PC-9 (cell line): ENCODE data around the gene ABCA5. TPM values are rescaled to one million over a fixed set of nuclear protein-coding genes. Genes with fewer than 3 reads are reported as not detected.

Source experiments
- BruUV-seq: library from RNA; stranded (reverse); fragments of 400-500 nt; replicated peaks from 2 replicates; lab custom pipeline; 2021; lab: Mats Ljungman, UMichigan
- CTCF ChIA-PET: fragments of 300-600 bp; sonication (Branson Sonifier 250); formaldehyde crosslinking; loops from one replicate; lab custom pipeline; 2022; ENCODE audit warnings: antibody characterized with exemption; lab: Charles Lee
- POLR2A ChIA-PET: fragments of 300-600 bp; sonication (Branson Sonifier 250); formaldehyde crosslinking; loops from one replicate; lab custom pipeline; 2022; ENCODE audit warnings: antibody characterized with exemption; ENCODE audit not compliant: unreplicated experiment; lab: Charles Lee
- DNase-seq, 2 experiments: peaks; one replicate each; pipeline versions ENCODE4 v3.0.0 to v3.0.0-alpha.2; 2015 to 2022; ENCODE audit warnings: mixed read lengths in 1 of 2
- H2AFZ ChIP-seq: fragments of 200-600 bp; sonication (generic); 2 replicates; pipeline ENCODE4 v1.8.1; 2017; ENCODE audit warnings: antibody characterized with exemption
- H3F3A ChIP-seq: fragments of 200-600 bp; sonication (generic); 2 replicates; pipeline ENCODE4 v1.8.1; 2017; ENCODE audit warnings: antibody characterized with exemption, mild to moderate bottlenecking, low read depth; ENCODE audit not compliant: insufficient read depth
- H3K27ac ChIP-seq: fragments of 200-600 bp; sonication (generic); 2 replicates; pipeline ENCODE4 v1.6.1; 2016; ENCODE audit warnings: mixed run types
- H3K27me3 ChIP-seq: fragments of 200-600 bp; sonication (generic); 2 replicates; pipeline ENCODE4 v1.6.1; 2016; ENCODE audit warnings: low read depth, mixed run types; ENCODE audit not compliant: insufficient read depth
- H3K36me3 ChIP-seq: fragments of 200-600 bp; sonication (generic); 2 replicates; pipeline ENCODE4 v1.6.1; 2016; ENCODE audit warnings: low read depth, mixed run types
- H3K4me1 ChIP-seq: fragments of 200-600 bp; sonication (generic); replicated peaks from 2 replicates; pipeline ENCODE4 v1.6.1; 2016; ENCODE audit warnings: mixed run types; ENCODE audit not compliant: insufficient read depth
- H3K4me2 ChIP-seq: fragments of 200-600 bp; sonication (generic); 2 replicates; pipeline ENCODE4 v1.6.1; 2017; ENCODE audit warnings: mixed run types
- H3K4me3 ChIP-seq: fragments of 200-600 bp; sonication (generic); 2 replicates; pipeline ENCODE4 v1.6.1; 2016; ENCODE audit warnings: mixed run types
- H3K79me2 ChIP-seq: fragments of 200-600 bp; sonication (generic); 2 replicates; pipeline ENCODE4 v1.6.1; 2017; ENCODE audit warnings: low read depth, mixed run types
- H3K9me2 ChIP-seq: fragments of 200-600 bp; sonication (generic); 2 replicates; pipeline ENCODE4 v1.8.1; 2017; ENCODE audit warnings: mild to moderate bottlenecking; ENCODE audit not compliant: insufficient read depth
- H3K9me3 ChIP-seq: fragments of 200-600 bp; sonication (generic); 2 replicates; pipeline ENCODE4 v1.8.1; 2016; ENCODE audit warnings: low read depth; ENCODE audit not compliant: insufficient read depth
- H4K20me1 ChIP-seq: fragments of 200-600 bp; sonication (generic); 2 replicates; pipeline ENCODE4 v1.8.1; 2017; ENCODE audit not compliant: insufficient read depth
- CTCF ChIP-seq: fragments of 200-600 bp; sonication (generic); conservative IDR thresholded peaks from 2 replicates; pipeline ENCODE4 v1.6.1; 2017; ENCODE audit warnings: mixed run types, antibody characterized with exemption, mild to moderate bottlenecking, moderate library complexity
- EZH2 ChIP-seq: fragments of 200-600 bp; sonication (generic); IDR thresholded peaks from 2 replicates; pipeline ENCODE4 v1.8.0; 2017; ENCODE audit warnings: antibody characterized with exemption, low read depth
- intact Hi-C: fragments of 100-400 bp; cut with micrococcal nuclease; formaldehyde crosslinking; loops from one replicate; pipeline ENCODE4 v1.10.0; 2022; ENCODE audit not compliant: unreplicated experiment
- total RNA-seq: library from RNA; stranded (reverse); gene quantifications from 2 replicates; pipeline ENCODE4 v1.2.3, GENCODE V29; 2021

Gene ABCA5
- total RNA-seq, 1 experiment from 2014 or later: 3.8 TPM

GRCh38 chr17:69218986-69219385 lies 107.9 kb downstream of the ABCA5 start:
- TF ChIP-seq EZH2 (no peak), CTCF (no peak)
- POLR2A ChIA-PET: no interaction called here
- H3K9me2 ChIP-seq: 0 out of 2 replicates have a peak, but pooled peaks cover 3% of the 10 kb centered on the region
- intact Hi-C loops: loop anchor here (10.0 kb wide), 1 partner anchor 174 kb away; no protein-coding TSS in a partner anchor
- no peaks in the 10 kb centered on the region for H3K36me3 ChIP-seq
- H3K4me1 ChIP-seq: no peaks in the 10 kb centered on the region
- no peaks in the 10 kb centered on the region for H3F3A ChIP-seq
- no TSS peak for BruUV-seq
- DNase-seq: no peak
- H4K20me1 ChIP-seq: no peaks in the 10 kb centered on the region
- H3K4me2 ChIP-seq: no peak overlapping the region
- CTCF ChIA-PET: no interaction called here
- no peak overlapping the region for H3K27ac ChIP-seq
- H3K4me3 ChIP-seq: no peak overlapping the region
- no peaks in the 10 kb centered on the region for H3K9me3 ChIP-seq
- H3K27me3 ChIP-seq: no peaks in the 10 kb centered on the region
- H3K79me2 ChIP-seq: no peaks in the 10 kb centered on the region
- no peak overlapping the region for H2AFZ ChIP-seq

GRCh38 chr17:69213059-69213813 lies 113.7 kb downstream of the ABCA5 start:
- TF ChIP-seq EZH2 (no peak), CTCF (no peak)
- peak in 1 of 2 experiments; percentile 28 for DNase-seq

GRCh38 chr17:69208640-69209039 lies 118.3 kb downstream of the ABCA5 start:
- H3K27ac ChIP-seq: no peak overlapping the region
- no peaks in the 10 kb centered on the region for H3K9me2 ChIP-seq
- no peak overlapping the region for H3K4me2 ChIP-seq
- H3K27me3 ChIP-seq: no peaks in the 10 kb centered on the region
- no peak overlapping the region for H3K4me3 ChIP-seq
- no peaks in the 10 kb centered on the region for H3F3A ChIP-seq
- no peaks in the 10 kb centered on the region for H3K79me2 ChIP-seq
- H2AFZ ChIP-seq: no peak overlapping the region
- DNase-seq: no peak
- CTCF ChIA-PET: no interaction called here
- no peaks in the 10 kb centered on the region for H3K4me1 ChIP-seq
- H4K20me1 ChIP-seq: no peaks in the 10 kb centered on the region
- H3K9me3 ChIP-seq: no peaks in the 10 kb centered on the region
- H3K36me3 ChIP-seq: no peaks in the 10 kb centered on the region
- no peak for TF ChIP-seq CTCF
- no peak for TF ChIP-seq EZH2
- BruUV-seq: no TSS peak
- intact Hi-C loops: no loop called here
- POLR2A ChIA-PET: no interaction called here

More at GRCh38 chr17:69213059-69213813, 113.7 kb downstream of the ABCA5 start:
- intact Hi-C loops: loop anchor here (10.0 kb wide), 1 partner anchor 168 kb away; no protein-coding TSS in a partner anchor
- Histone ChIP-seq H3K4me3 (no peak overlapping the region), H3K27ac (no peak overlapping the region), H3K9me3 (no peaks in the 10 kb centered on the region), H3K4me2 (no peak overlapping the region), H4K20me1 (no peaks in the 10 kb centered on the region), H2AFZ (no peak overlapping the region), H3K27me3 (no peaks in the 10 kb centered on the region), H3F3A (no peaks in the 10 kb centered on the region), H3K4me1 (no peaks in the 10 kb centered on the region), H3K9me2 (no peaks in the 10 kb centered on the region), H3K79me2 (no peaks in the 10 kb centered on the region), H3K36me3 (no peaks in the 10 kb centered on the region)
- ChIA-PET POLR2A (no interaction called here), CTCF (no interaction called here)
- BruUV-seq: no TSS peak
